Measurements from ENCODE around the gene EPB41L3. TPM values are rescaled to one million over a fixed set of nuclear protein-coding genes. Genes with fewer than 3 reads are reported as not detected.

The EPB41L3 gene
- total RNA-seq, 1 experiment from 2014 or later: 0.34 TPM

DNA sequence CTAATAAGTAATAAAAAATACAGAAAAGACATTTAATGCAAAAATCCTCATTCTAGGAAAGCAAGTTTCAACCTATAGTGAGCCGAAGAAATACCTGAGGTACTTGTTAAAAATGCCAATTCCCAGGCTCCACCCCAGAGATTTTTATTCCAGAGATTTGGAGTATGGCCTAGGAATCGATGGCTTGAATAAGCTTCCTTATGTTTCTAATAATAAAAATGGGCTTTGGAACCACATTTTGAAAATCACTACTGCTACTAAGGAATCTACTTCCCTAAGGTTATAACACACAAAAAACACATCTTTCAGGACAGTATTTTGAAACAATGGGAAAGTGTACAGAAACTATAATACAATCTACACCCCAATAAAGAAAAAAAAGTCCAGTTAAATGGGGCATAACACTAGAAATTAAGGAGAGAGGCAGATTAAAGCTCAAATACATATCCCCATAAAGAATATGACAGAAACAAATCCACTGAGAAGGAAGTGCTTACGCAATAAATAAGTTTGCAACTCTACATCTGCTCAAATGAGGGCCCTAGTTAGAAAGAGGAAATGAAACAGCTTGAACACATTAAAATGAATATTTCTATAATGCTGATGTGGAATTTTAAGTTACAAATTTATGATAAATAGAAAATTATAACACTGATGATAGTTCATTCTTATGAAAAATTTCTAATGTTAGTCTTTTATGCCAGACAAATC lies 103.7 kb downstream of the EPB41L3 start:
- no peak overlapping the region for H3K4me3 ChIP-seq (replicated peaks in 1 of 2; ENCODE audit: low read depth in 1 of 2, low read length in 2 of 2)
- ChIA-PET RAD21 (ENCODE audit: low non-redundant PET in 1 of 2, low total read pairs in 2 of 2, uncharacterized antibody in 2 of 2, unreplicated experiment in 2 of 2) (no interaction called here), CTCF (no interaction called here), POLR2A (no interaction called here)
- H3K9me2 ChIP-seq (ENCODE audit: insufficient read depth): no peaks in the 10 kb centered on the region
- no peaks in the 10 kb centered on the region for H4K20me1 ChIP-seq (ENCODE audit: insufficient read depth)
- intact Hi-C loops (cut with micrococcal nuclease): no loop called here
- no peak overlapping the region for H3K27ac ChIP-seq (ENCODE audit: low read depth, low read length)
- no peak overlapping the region for H3K9ac ChIP-seq (ENCODE audit: low read length)
- peaks cover 8 to 30% of the 10 kb centered on the region in 2 experiments; a peak in 2 of 4 replicates for H3K9me3 ChIP-seq (ENCODE audit: control insufficient read depth in 1 of 2, insufficient read depth in 1 of 2, low read depth in 1 of 2, low read length in 2 of 2)
- H3K36me3 ChIP-seq (ENCODE audit: control insufficient read depth in 1 of 2, insufficient read depth in 2 of 2, low read length in 2 of 2): no peaks in the 10 kb centered on the region
- H3K79me2 ChIP-seq (ENCODE audit: insufficient read depth, low read length): no peaks in the 10 kb centered on the region
- no TSS peak for BruUV-seq (replicated peaks)
- H2AFZ ChIP-seq (ENCODE audit: low read depth, low read length, poor library complexity, severe bottlenecking): no peak overlapping the region
- no peaks in the 10 kb centered on the region for H3K27me3 ChIP-seq (ENCODE audit: insufficient read depth, low read length)
- no peaks in the 10 kb centered on the region for H3K4me1 ChIP-seq (ENCODE audit: control insufficient read depth in 1 of 2, insufficient read depth in 2 of 2, low read length in 2 of 2)
- ATAC-seq: no peak
- no peak for DNase-seq (ENCODE audit: low read depth, low spot score)
- H3K4me2 ChIP-seq (ENCODE audit: low read length): no peak overlapping the region
- TF ChIP-seq EZH2 (IDR thresholded peaks at IDR 0.05): no peak
- no peak for TF ChIP-seq SIN3A (IDR thresholded peaks at IDR 0.05; ENCODE audit: low read depth)
- TF ChIP-seq, protein P1, sequence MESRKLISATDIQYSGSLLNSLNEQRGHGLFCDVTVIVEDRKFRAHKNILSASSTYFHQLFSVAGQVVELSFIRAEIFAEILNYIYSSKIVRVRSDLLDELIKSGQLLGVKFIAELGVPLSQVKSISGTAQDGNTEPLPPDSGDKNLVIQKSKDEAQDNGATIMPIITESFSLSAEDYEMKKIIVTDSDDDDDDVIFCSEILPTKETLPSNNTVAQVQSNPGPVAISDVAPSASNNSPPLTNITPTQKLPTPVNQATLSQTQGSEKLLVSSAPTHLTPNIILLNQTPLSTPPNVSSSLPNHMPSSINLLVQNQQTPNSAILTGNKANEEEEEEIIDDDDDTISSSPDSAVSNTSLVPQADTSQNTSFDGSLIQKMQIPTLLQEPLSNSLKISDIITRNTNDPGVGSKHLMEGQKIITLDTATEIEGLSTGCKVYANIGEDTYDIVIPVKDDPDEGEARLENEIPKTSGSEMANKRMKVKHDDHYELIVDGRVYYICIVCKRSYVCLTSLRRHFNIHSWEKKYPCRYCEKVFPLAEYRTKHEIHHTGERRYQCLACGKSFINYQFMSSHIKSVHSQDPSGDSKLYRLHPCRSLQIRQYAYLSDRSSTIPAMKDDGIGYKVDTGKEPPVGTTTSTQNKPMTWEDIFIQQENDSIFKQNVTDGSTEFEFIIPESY (IDR thresholded peaks at IDR 0.05; ENCODE audit: extremely low read depth, insufficient replicate concordance, low read length): no peak
- TF ChIP-seq POLR2A (IDR thresholded peaks at IDR 0.05; ENCODE audit: borderline replicate concordance, extremely low read depth, insufficient read depth, insufficient read length): no peak
- TF ChIP-seq CBX3 (IDR thresholded peaks at IDR 0.05; ENCODE audit: low read depth): no peak
- TF ChIP-seq EGR1 (IDR thresholded peaks at IDR 0.05; ENCODE audit: low read depth): no peak

DNA sequence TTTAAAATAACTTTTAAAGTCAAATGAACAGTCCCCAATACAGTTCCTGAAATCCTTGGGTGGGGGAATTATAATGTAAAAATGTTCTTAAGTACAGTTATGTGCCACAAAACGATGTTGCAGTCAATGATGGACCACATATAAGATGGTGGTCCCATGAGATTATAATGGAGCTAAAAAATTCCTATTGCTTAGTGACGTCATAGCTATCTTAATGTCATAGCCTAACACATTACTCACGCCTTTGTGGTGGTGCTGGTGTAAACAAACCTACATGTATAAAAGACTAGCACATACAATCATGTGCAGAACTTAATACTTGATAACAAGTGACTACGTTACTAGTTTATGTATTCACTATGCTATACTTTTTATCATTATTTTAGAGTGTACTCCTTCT lies 109.4 kb downstream of the EPB41L3 start:
- Histone ChIP-seq H3K4me3 (replicated peaks in 1 of 2; ENCODE audit: low read depth in 1 of 2, low read length in 2 of 2) (no peak overlapping the region), H4K20me1 (ENCODE audit: insufficient read depth) (no peaks in the 10 kb centered on the region), H3K36me3 (ENCODE audit: control insufficient read depth in 1 of 2, insufficient read depth in 2 of 2, low read length in 2 of 2) (no peaks in the 10 kb centered on the region), H3K9me2 (ENCODE audit: insufficient read depth) (no peaks in the 10 kb centered on the region), H3K4me1 (ENCODE audit: control insufficient read depth in 1 of 2, insufficient read depth in 2 of 2, low read length in 2 of 2) (no peaks in the 10 kb centered on the region), H3K9ac (ENCODE audit: low read length) (no peak overlapping the region), H3K27ac (ENCODE audit: low read depth, low read length) (no peak overlapping the region), H3K27me3 (ENCODE audit: insufficient read depth, low read length) (no peaks in the 10 kb centered on the region), H3K9me3 (ENCODE audit: control insufficient read depth in 1 of 2, insufficient read depth in 1 of 2, low read depth in 1 of 2, low read length in 2 of 2) (peaks cover 5 to 30% of the 10 kb centered on the region in 2 experiments; a peak in 2 of 4 replicates), H2AFZ (ENCODE audit: low read depth, low read length, poor library complexity, severe bottlenecking) (no peak overlapping the region), H3K79me2 (ENCODE audit: insufficient read depth, low read length) (no peaks in the 10 kb centered on the region), H3K4me2 (ENCODE audit: low read length) (no peak overlapping the region)
- POLR2A ChIA-PET: no interaction called here
- ATAC-seq: no peak
- BruUV-seq (replicated peaks): no TSS peak
- DNase-seq (ENCODE audit: low read depth, low spot score): no peak
- CTCF ChIA-PET: no interaction called here
- RAD21 ChIA-PET (ENCODE audit: low non-redundant PET in 1 of 2, low total read pairs in 2 of 2, uncharacterized antibody in 2 of 2, unreplicated experiment in 2 of 2): no interaction called here
- intact Hi-C loops (cut with micrococcal nuclease): no loop called here
- TF ChIP-seq TCF7L2 (IDR thresholded peaks at IDR 0.05; ENCODE audit: borderline replicate concordance, extremely low read depth, insufficient read depth, insufficient read length): no peak
- TF ChIP-seq, protein P2, sequence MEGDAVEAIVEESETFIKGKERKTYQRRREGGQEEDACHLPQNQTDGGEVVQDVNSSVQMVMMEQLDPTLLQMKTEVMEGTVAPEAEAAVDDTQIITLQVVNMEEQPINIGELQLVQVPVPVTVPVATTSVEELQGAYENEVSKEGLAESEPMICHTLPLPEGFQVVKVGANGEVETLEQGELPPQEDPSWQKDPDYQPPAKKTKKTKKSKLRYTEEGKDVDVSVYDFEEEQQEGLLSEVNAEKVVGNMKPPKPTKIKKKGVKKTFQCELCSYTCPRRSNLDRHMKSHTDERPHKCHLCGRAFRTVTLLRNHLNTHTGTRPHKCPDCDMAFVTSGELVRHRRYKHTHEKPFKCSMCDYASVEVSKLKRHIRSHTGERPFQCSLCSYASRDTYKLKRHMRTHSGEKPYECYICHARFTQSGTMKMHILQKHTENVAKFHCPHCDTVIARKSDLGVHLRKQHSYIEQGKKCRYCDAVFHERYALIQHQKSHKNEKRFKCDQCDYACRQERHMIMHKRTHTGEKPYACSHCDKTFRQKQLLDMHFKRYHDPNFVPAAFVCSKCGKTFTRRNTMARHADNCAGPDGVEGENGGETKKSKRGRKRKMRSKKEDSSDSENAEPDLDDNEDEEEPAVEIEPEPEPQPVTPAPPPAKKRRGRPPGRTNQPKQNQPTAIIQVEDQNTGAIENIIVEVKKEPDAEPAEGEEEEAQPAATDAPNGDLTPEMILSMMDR (IDR thresholded peaks at IDR 0.05 in 2 of 3, conservative IDR thresholded peaks at IDR 0.05 in 1 of 3; ENCODE audit: borderline replicate concordance in 1 of 3, insufficient read depth in 1 of 3, low read depth in 2 of 3, low read length in 2 of 3): no peak
- TF ChIP-seq CBX3 (IDR thresholded peaks at IDR 0.05; ENCODE audit: low read depth): no peak
- no peak for TF ChIP-seq FOSL1 (IDR thresholded peaks at IDR 0.05; ENCODE audit: low read depth)
- no peak for TF ChIP-seq ELF1 (IDR thresholded peaks at IDR 0.05; ENCODE audit: borderline replicate concordance, low read depth)
- TF ChIP-seq SRF (IDR thresholded peaks at IDR 0.05; ENCODE audit: low read depth): no peak
- no peak for TF ChIP-seq ATF3 (IDR thresholded peaks at IDR 0.05)
- TF ChIP-seq, protein P3, sequence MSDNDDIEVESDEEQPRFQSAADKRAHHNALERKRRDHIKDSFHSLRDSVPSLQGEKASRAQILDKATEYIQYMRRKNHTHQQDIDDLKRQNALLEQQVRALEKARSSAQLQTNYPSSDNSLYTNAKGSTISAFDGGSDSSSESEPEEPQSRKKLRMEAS (IDR thresholded peaks at IDR 0.05): no peak
- TF ChIP-seq EZH2 (IDR thresholded peaks at IDR 0.05): no peak
- no peak for TF ChIP-seq SP1 (IDR thresholded peaks at IDR 0.05; ENCODE audit: low read depth)
- TF ChIP-seq ZNF274 (IDR thresholded peaks at IDR 0.05; ENCODE audit: low read depth, low read length): no peak
- no peak for TF ChIP-seq POLR2AphosphoS5 (IDR thresholded peaks at IDR 0.05; ENCODE audit: low read depth, low read length)
- TF ChIP-seq RAD21 (IDR thresholded peaks at IDR 0.05; ENCODE audit: low read depth): no peak
- no peak for TF ChIP-seq ZFX (IDR thresholded peaks at IDR 0.05)

Data from HCT116 (cell line).